Measurements from ENCODE around the gene CPED1. TPM values are rescaled to one million over a fixed set of nuclear protein-coding genes. Genes with fewer than 3 reads are reported as not detected.

The CPED1 gene
- total and polyA plus RNA-seq, 10 of the 15 experiments (the other 5 are each of a cell fraction or from before 2014, with no cell fraction given), result 0.01 to 0.77 (median 0.10) TPM; not detected in 1

GRCh38 chr7:121083138-121083789 lies 94.8 kb downstream of the CPED1 start:
- CTCF ChIA-PET, result interaction anchor here (0.5 to 5.8 kb wide), 15 partner anchors 10 to 683 kb away, joined by 3 to 111 read pairs (median 4); partner anchors contain the start of gene CPED1
- H3K27me3 ChIP-seq (replicated peaks in 1 of 2; ENCODE audit: control insufficient read depth in 2 of 2, insufficient read depth in 2 of 2, low read length in 1 of 2), result peaks cover 0 to 4% of the 10 kb centered on the region in 2 experiments; a peak in 2 of 4 replicates
- RAD21 ChIA-PET (ENCODE audit: unreplicated experiment), result interaction anchor here (1.1 to 4.5 kb wide), 5 partner anchors 17 to 288 kb away, joined by 3 to 41 read pairs (median 5); partner anchors contain the start of gene CPED1
- no peak overlapping the region for H3K9ac ChIP-seq (ENCODE audit: control insufficient read depth, insufficient read depth, low read length)
- H4K20me1 ChIP-seq (ENCODE audit: control insufficient read depth, insufficient read depth), result no peaks in the 10 kb centered on the region
- no peak overlapping the region for H3K4me2 ChIP-seq (ENCODE audit: control insufficient read depth, insufficient read depth)
- 28% methylated on average over 4 of the region's 4 CpGs for WGBS (ENCODE audit: insufficient coverage, insufficient replicate concordance, low lambda C conversion rate, missing lambda C conversion rate)
- intact Hi-C loops (cut with micrococcal nuclease; ENCODE audit: unreplicated experiment) (loop anchor here (5.0 kb wide), 2 partner anchors 276 to 291 kb away; no protein-coding TSS in a partner anchor), in situ Hi-C loops (cut with MboI) (loop anchor here (5.0 kb wide), 1 partner anchor 291 kb away; no protein-coding TSS in a partner anchor)
- no peak for DNase-seq (ENCODE audit: low read depth, low spot score)
- H3K9me3 ChIP-seq (replicated peaks; ENCODE audit: control insufficient read depth, insufficient read depth, low read length), result no peaks in the 10 kb centered on the region
- no peaks in the 10 kb centered on the region for H3K4me1 ChIP-seq (ENCODE audit: control insufficient read depth, insufficient read depth, low read length)
- TF ChIP-seq ZNF592 (IDR thresholded peaks at IDR 0.05) (no peak), KAT2A (conservative IDR thresholded peaks at IDR 0.05; ENCODE audit: control insufficient read depth, low read depth, low read length) (no peak), ETV6 (conservative IDR thresholded peaks at IDR 0.05 in 1 of 2, IDR thresholded peaks at IDR 0.05 in 1 of 2; ENCODE audit: borderline replicate concordance in 1 of 2, low read depth in 1 of 2) (no peak), PML (IDR thresholded peaks at IDR 0.05; ENCODE audit: low read length) (no peak), NFXL1 (IDR thresholded peaks at IDR 0.05; ENCODE audit: borderline replicate concordance) (no peak), POLR2A (IDR thresholded peaks at IDR 0.05; ENCODE audit: low read depth, low read length) (no peak), ZSCAN29 (IDR thresholded peaks at IDR 0.05) (no peak), IRF5 (IDR thresholded peaks at IDR 0.05; ENCODE audit: borderline replicate concordance) (no peak)
- SMC1A ChIA-PET (ENCODE audit: uncharacterized antibody, unreplicated experiment), result interaction anchor here (0.8 to 3.2 kb wide), 7 partner anchors 9 to 911 kb away, joined by 3 to 40 read pairs (median 4); partner anchors contain the start of gene CPED1
- ATAC-seq, result no peak
- no peak overlapping the region for H2AFZ ChIP-seq (ENCODE audit: control insufficient read depth, low read depth, low read length)
- H3K36me3 ChIP-seq (ENCODE audit: control insufficient read depth in 2 of 2, insufficient read depth in 2 of 2, low read length in 1 of 2), result no peaks in the 10 kb centered on the region
- no peaks in the 10 kb centered on the region for H3K79me2 ChIP-seq (ENCODE audit: control insufficient read depth, insufficient read depth, low read length)
- H3K27ac ChIP-seq (ENCODE audit: control insufficient read depth, insufficient read depth), result no peak overlapping the region
- POLR2A ChIA-PET, result interaction anchor here (0.5 kb wide), 1 partner anchor 57 kb away, joined by 4 read pairs; no protein-coding TSS in a partner anchor
- FAIRE-seq, result no peak
- H3K4me3 ChIP-seq, result no peak overlapping the region
- no TSS peak for BruUV-seq (replicated peaks)
